ENCODE data around the gene PAQR5.

PAQR5 gene

GRCh38 chr15:69394556-69395282 lies 96.0 kb downstream of the PAQR5 start:
- DNase-seq = no peak

GRCh38 chr15:69395460-69395859 lies 96.7 kb downstream of the PAQR5 start:
- no peak for DNase-seq

GRCh38 chr15:69395991-69396390 lies 97.3 kb downstream of the PAQR5 start:
- no peak for DNase-seq

- DNase-seq = no peak
Measured at GRCh38 chr15:69398491-69398891, 99.8 kb downstream of the PAQR5 start.

- DNase-seq = no peak
Measured at GRCh38 chr15:69400850-69401249, 102.1 kb downstream of the PAQR5 start.

- DNase-seq = no peak
Measured at GRCh38 chr15:69402816-69403215, 104.1 kb downstream of the PAQR5 start.

- DNase-seq = no peak
Measured at GRCh38 chr15:69403594-69403993, 104.9 kb downstream of the PAQR5 start.

- no peak for DNase-seq
Measured at GRCh38 chr15:69405110-69405509, 106.4 kb downstream of the PAQR5 start.

GRCh38 chr15:69407719-69408400 lies 109.1 kb downstream of the PAQR5 start:
- no peak for DNase-seq

- no peak for DNase-seq
Measured at GRCh38 chr15:69408841-69409240, 110.1 kb downstream of the PAQR5 start.

GRCh38 chr15:69410248-69410874 lies 111.6 kb downstream of the PAQR5 start:
- DNase-seq = no peak

GRCh38 chr15:69412274-69412673 lies 113.6 kb downstream of the PAQR5 start:
- DNase-seq = no peak

- DNase-seq = no peak
Measured at GRCh38 chr15:69412701-69413100, 114.0 kb downstream of the PAQR5 start.

- DNase-seq = peak; percentile 54
Measured at GRCh38 chr15:69413822-69414700, 115.3 kb downstream of the PAQR5 start, which contains the start of gene KIF23. KIF23 (plus strand) TSS chr15:69414349; CDS start chr15:69414466, 117 bp downstream.

GRCh38 chr15:69414701-69415167 lies 116.0 kb downstream of the PAQR5 start:
- DNase-seq = no peak

- no peak for DNase-seq
Measured at GRCh38 chr15:69415381-69415780, 116.7 kb downstream of the PAQR5 start.

GRCh38 chr15:69417581-69417980 lies 118.9 kb downstream of the PAQR5 start:
- DNase-seq = no peak

- DNase-seq = no peak
Measured at GRCh38 chr15:69421498-69421897, 122.8 kb downstream of the PAQR5 start.

- DNase-seq = no peak
Measured at GRCh38 chr15:69422336-69422895, 123.7 kb downstream of the PAQR5 start.

- DNase-seq = no peak
Measured at GRCh38 chr15:69424001-69424400, 125.3 kb downstream of the PAQR5 start.

GRCh38 chr15:69424748-69425413 lies 126.2 kb downstream of the PAQR5 start:
- no peak for DNase-seq

- DNase-seq = no peak
Measured at GRCh38 chr15:69433831-69434230, 135.1 kb downstream of the PAQR5 start.
